Hepatocyte (in vitro differentiated cells): Measurements from ENCODE around the gene IL20RA. TPM values are rescaled to one million over a fixed set of nuclear protein-coding genes. Genes with fewer than 3 reads are reported as not detected.

Experiments
- DNase-seq: peaks from one replicate; pipeline ENCODE4 v3.0.0-alpha.2; 2016; ENCODE audit warnings: low spot score
- H2AFZ ChIP-seq: fragments of 200-600 bp; sonication (generic); 2 replicates; pipeline ENCODE4 v1.6.0; 2016; ENCODE audit warnings: antibody characterized with exemption, mild to moderate bottlenecking
- H3K27ac ChIP-seq: fragments of 200-600 bp; sonication (generic); 2 replicates; pipeline ENCODE4 v1.5.1; 2016; ENCODE audit warnings: mild to moderate bottlenecking
- H3K27me3 ChIP-seq: fragments of 200-600 bp; sonication (generic); 2 replicates; pipeline ENCODE4 v1.6.1; 2016
- H3K36me3 ChIP-seq: fragments of 200-600 bp; sonication (generic); replicated peaks from 2 replicates; pipeline ENCODE4 v1.5.1; 2016; ENCODE audit warnings: low read depth; ENCODE audit not compliant: insufficient read depth
- H3K4me1 ChIP-seq: fragments of 200-600 bp; sonication (generic); 2 replicates; pipeline ENCODE4 v1.5.1; 2016; ENCODE audit warnings: mild to moderate bottlenecking, moderate library complexity; ENCODE audit not compliant: insufficient read depth
- H3K4me2 ChIP-seq: fragments of 200-600 bp; sonication (generic); 2 replicates; pipeline ENCODE4 v1.6.0; 2016
- H3K4me3 ChIP-seq: fragments of 200-600 bp; sonication (generic); 2 replicates; pipeline ENCODE4 v1.5.1; 2016; ENCODE audit warnings: mild to moderate bottlenecking
- H3K79me2 ChIP-seq: fragments of 200-600 bp; sonication (generic); 2 replicates; pipeline ENCODE4 v1.6.0; 2017; ENCODE audit warnings: mild to moderate bottlenecking
- H3K9me2 ChIP-seq: fragments of 200-600 bp; sonication (generic); replicated peaks from 2 replicates; pipeline ENCODE4 v1.6.0; 2017; ENCODE audit warnings: mild to moderate bottlenecking; ENCODE audit not compliant: insufficient read depth
- H3K9me3 ChIP-seq: fragments of 200-600 bp; sonication (generic); 2 replicates; pipeline ENCODE4 v1.5.1; 2016; ENCODE audit warnings: low read depth, mild to moderate bottlenecking
- H4K20me1 ChIP-seq: fragments of 200-600 bp; sonication (generic); 2 replicates; pipeline ENCODE4 v1.6.0; 2016; ENCODE audit warnings: mild to moderate bottlenecking; ENCODE audit not compliant: insufficient read depth, poor library complexity, severe bottlenecking
- CTCF ChIP-seq: fragments of 200-600 bp; sonication (generic); IDR thresholded peaks from 2 replicates; pipeline ENCODE4 v1.5.1; 2016; ENCODE audit warnings: antibody characterized with exemption, mild to moderate bottlenecking; ENCODE audit not compliant: poor library complexity
- EZH2 ChIP-seq: fragments of 200-600 bp; sonication (generic); IDR thresholded peaks from 2 replicates; pipeline ENCODE4 v1.6.1; 2016; ENCODE audit warnings: antibody characterized with exemption, mild to moderate bottlenecking, borderline replicate concordance
- EZH2phosphoT487 ChIP-seq: fragments of 200-600 bp; sonication (generic); IDR thresholded peaks from one replicate; pipeline ENCODE4 v1.6.1; 2018; ENCODE audit warnings: antibody characterized with exemption, mild to moderate bottlenecking, low read depth, moderate library complexity; ENCODE audit not compliant: unreplicated experiment, severe bottlenecking
- WGBS: methylation state at CpG from one replicate; pipeline ENCODE4 v1.1.6; 2016; ENCODE audit warnings: low lambda C conversion rate; ENCODE audit errors: missing lambda C conversion rate; 5-methylcytosine and 5-hydroxymethylcytosine counted together
- polyA plus RNA-seq: library from polyadenylated mRNA; unstranded; fragments of >200 nt; fragmentation: Nextera tagmentation; extraction: Ambion mirVana; gene quantifications from 2 replicates; pipeline ENCODE4 v1.2.1, GENCODE V29; 2016
- total RNA-seq: library from RNA; depleted of rRNA; stranded (reverse); fragments of >200 nt; gene quantifications from 2 replicates; pipeline ENCODE4 v1.2.3, GENCODE V29; 2014

IL20RA gene
- total and polyA plus RNA-seq, 2 experiments from 2014 or later, result 0.52 to 0.63 TPM

DNA sequence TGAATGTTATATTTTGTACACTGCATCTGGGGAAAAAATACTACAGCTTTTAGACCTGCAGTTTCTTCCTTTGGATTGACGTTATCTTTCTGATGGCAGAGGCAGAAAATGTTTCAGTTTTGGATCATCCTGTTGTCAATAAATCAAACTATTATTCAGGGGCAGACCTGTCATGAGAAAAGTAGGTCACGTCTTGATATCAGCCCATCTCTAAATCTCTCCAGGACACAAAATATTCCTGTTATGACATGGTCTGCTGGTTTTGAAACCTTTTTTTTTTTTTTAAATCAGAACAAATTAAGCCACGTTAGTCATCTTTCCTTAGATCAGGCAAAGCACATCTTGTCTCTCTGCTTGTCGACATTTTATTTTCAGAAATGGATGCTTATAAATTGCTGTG lies 24.0 kb downstream of the IL20RA start:
- Histone ChIP-seq H3K9me2 (no peaks in the 10 kb centered on the region), H3K4me3 (no peak overlapping the region), H3K79me2 (no peaks in the 10 kb centered on the region), H3K27ac (no peak overlapping the region), H3K9me3 (no peaks in the 10 kb centered on the region), H3K36me3 (no peaks in the 10 kb centered on the region), H3K4me1 (no peaks in the 10 kb centered on the region), H2AFZ (no peak overlapping the region), H4K20me1 (no peaks in the 10 kb centered on the region), H3K4me2 (no peak overlapping the region), H3K27me3 (no peaks in the 10 kb centered on the region)
- DNase-seq, result no peak
- TF ChIP-seq CTCF (no peak), EZH2phosphoT487 (no peak), EZH2 (no peak)
- 81% methylated on average over 4 of the region's 4 CpGs for WGBS

GRCh38 chr6:137019476-137020272 lies 25.1 kb downstream of the IL20RA start:
- Histone ChIP-seq H3K27me3 (no peaks in the 10 kb centered on the region), H2AFZ (no peak overlapping the region), H3K4me1 (no peaks in the 10 kb centered on the region), H4K20me1 (no peaks in the 10 kb centered on the region), H3K9me2 (no peaks in the 10 kb centered on the region), H3K4me3 (no peak overlapping the region), H3K36me3 (no peaks in the 10 kb centered on the region), H3K4me2 (no peak overlapping the region), H3K27ac (no peak overlapping the region), H3K79me2 (no peaks in the 10 kb centered on the region), H3K9me3 (no peaks in the 10 kb centered on the region)
- no peak for DNase-seq
- TF ChIP-seq CTCF (no peak), EZH2 (no peak), EZH2phosphoT487 (no peak)
- 59% methylated on average over 4 of the region's 4 CpGs for WGBS

DNA sequence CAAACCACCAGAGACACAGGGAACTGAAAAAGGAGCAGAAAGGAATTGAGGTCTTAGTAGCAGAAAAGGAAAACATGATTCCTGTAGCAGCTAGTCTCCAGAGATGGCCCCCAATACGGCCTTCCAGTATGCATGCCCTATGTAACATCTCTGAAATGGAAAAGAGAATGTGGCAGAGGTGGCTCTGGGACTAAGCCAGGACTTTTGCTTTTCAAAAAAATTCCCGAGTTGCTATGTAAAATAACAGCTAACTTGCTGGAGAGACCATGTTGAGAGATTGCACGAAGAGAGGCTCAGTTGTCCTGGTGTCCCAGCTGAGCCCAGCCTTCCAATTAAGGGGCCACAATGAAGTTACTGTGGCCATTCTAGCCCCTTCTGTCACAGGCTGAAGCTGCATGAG lies 27.7 kb downstream of the IL20RA start:
- Histone ChIP-seq H3K27ac (no peak overlapping the region), H3K79me2 (no peaks in the 10 kb centered on the region), H3K4me3 (no peak overlapping the region), H3K4me1 (no peaks in the 10 kb centered on the region), H2AFZ (no peak overlapping the region), H3K27me3 (no peaks in the 10 kb centered on the region), H3K9me2 (no peaks in the 10 kb centered on the region), H3K9me3 (no peaks in the 10 kb centered on the region), H3K4me2 (no peak overlapping the region), H3K36me3 (no peaks in the 10 kb centered on the region), H4K20me1 (no peaks in the 10 kb centered on the region)
- TF ChIP-seq EZH2 (no peak), EZH2phosphoT487 (no peak), CTCF (no peak)
- DNase-seq, result no peak
- 62% methylated on average over 3 of the region's 3 CpGs for WGBS
